Activated CD8-positive, alpha-beta T cell treated with anti-CD3 and anti-CD28 coated beads, Interleukin-2, amount 10 ng/mL, durations not matched to agents 7 days and 5 days (primary cell): ENCODE measurements around the gene SNRPA. TPM values are rescaled to one million over a fixed set of nuclear protein-coding genes. Genes with fewer than 3 reads are reported as not detected.

ENCODE experiments used
- ATAC-seq: fragments of 150-1000 bp; cut with Tn5 transposase; one replicate; pipeline ENCODE4 v1.10.0; 2021; ENCODE audit warnings: moderate library complexity
- CTCF ChIA-PET: fragments of 350-600 bp; sonication (Branson Sonifier 250); formaldehyde crosslinking; loops from one replicate; lab custom pipeline; 2021; ENCODE audit warnings: antibody characterized with exemption; lab: Charles Lee
- POLR2A ChIA-PET: fragments of 350-600 bp; sonication (Branson Sonifier 250); formaldehyde crosslinking; loops from one replicate; lab custom pipeline; 2021; ENCODE audit warnings: antibody characterized with exemption; lab: Charles Lee
- DNase-seq: peaks from one replicate; pipeline ENCODE4 v3.0.0-alpha.2; 2020
- H3K27ac Mint-ChIP-seq: one replicate; pipeline ENCODE4 v1.8.0; 2021; ENCODE audit warnings: mild to moderate bottlenecking, mixed read lengths
- H3K27me3 Mint-ChIP-seq: one replicate; pipeline ENCODE4 v1.8.0; 2021; ENCODE audit warnings: low read depth, mixed read lengths
- H3K36me3 Mint-ChIP-seq: one replicate; pipeline ENCODE4 v1.8.0; 2021; ENCODE audit warnings: low read depth, mixed read lengths
- H3K4me1 Mint-ChIP-seq: one replicate; pipeline ENCODE4 v1.8.0; 2021; ENCODE audit warnings: low read depth, mixed read lengths
- H3K4me3 Mint-ChIP-seq: one replicate; pipeline ENCODE4 v1.8.0; 2021; ENCODE audit warnings: mild to moderate bottlenecking, mixed read lengths
- H3K9me3 Mint-ChIP-seq: one replicate; pipeline ENCODE4 v1.8.0; 2022; ENCODE audit warnings: mixed read lengths; ENCODE audit not compliant: insufficient read depth
- total RNA-seq, 2 experiments: library from RNA; stranded (reverse); gene quantifications; one replicate each; pipeline ENCODE4 v1.2.3, GENCODE V29; 2021

Gene SNRPA
- total RNA-seq, 2 experiments from 2014 or later: 175 to 183 TPM

- ChIA-PET POLR2A (interaction anchor here (0.5 to 10.1 kb wide), 8 partner anchors 8 to 818 kb away, joined by 3 to 94 read pairs (median 4); partner anchors contain the start of genes COQ8B, EGLN2, ITPKC and NUMBL), CTCF (interaction anchor here (0.6 to 3.0 kb wide), 16 partner anchors 9 to 512 kb away, joined by 3 to 16 read pairs (median 4); partner anchors contain the start of genes COQ8B, EGLN2, ITPKC and RAB4B)
- ATAC-seq (peak; percentile 86), DNase-seq (peak; percentile 100)
- Mint-ChIP-seq H3K27ac (peak within 1 kb of the TSS; percentile 97), H3K27me3 (no peaks in the 10 kb centered on the region), H3K9me3 (no peaks in the 10 kb centered on the region), H3K36me3 (peaks cover 39% of the 10 kb centered on the region), H3K4me1 (peaks cover 38% of the 10 kb centered on the region), H3K4me3 (peak within 1 kb of the TSS; percentile 89)
These were observed 737 bp upstream of the SNRPA start, which contains the start of gene ACTMAP for GRCh38 chr19:40750058-40750873. TSS of gene ACTMAP (minus strand) at chr19:40750477. CDS start at chr19:40749803, 674 bp downstream.

- peak overlapping the region; percentile 97 for H3K27ac Mint-ChIP-seq
- no peaks in the 10 kb centered on the region for H3K9me3 Mint-ChIP-seq
- ATAC-seq (no peak), DNase-seq (no peak)
- peaks cover 59% of the 10 kb centered on the region for H3K4me1 Mint-ChIP-seq
- peak overlapping the region; percentile 89 for H3K4me3 Mint-ChIP-seq
- ChIA-PET CTCF (interaction anchor here (0.7 to 3.1 kb wide), 8 partner anchors 21 to 1668 kb away, joined by 3 to 21 read pairs (median 4); partner anchors contain the start of genes COQ8B, EGLN2, ITPKC and RAB4B), POLR2A (interaction anchor here (0.5 to 10.1 kb wide), 7 partner anchors 10 to 1916 kb away, joined by 3 to 94 read pairs (median 3); partner anchors contain the start of genes EGLN2 and RAB4B)
- H3K27me3 Mint-ChIP-seq: no peaks in the 10 kb centered on the region
- peaks cover 57% of the 10 kb centered on the region for H3K36me3 Mint-ChIP-seq
These were observed 1.3 kb downstream of the SNRPA start for GRCh38 chr19:40752257-40752781.

GRCh38 chr19:40754611-40755247 is 3.7 kb downstream of the SNRPA start:
- Mint-ChIP-seq H3K27me3 (no peaks in the 10 kb centered on the region), H3K9me3 (no peaks in the 10 kb centered on the region), H3K36me3 (peaks cover 71% of the 10 kb centered on the region), H3K27ac (peak overlapping the region; percentile 84), H3K4me1 (peaks cover 57% of the 10 kb centered on the region), H3K4me3 (peak overlapping the region; percentile 76)
- no peak for DNase-seq
- ATAC-seq: no peak
- ChIA-PET CTCF (interaction anchor here (1.1 to 3.5 kb wide), 8 partner anchors 9 to 64 kb away, joined by 3 to 27 read pairs (median 7); partner anchors contain the start of genes EGLN2 and RAB4B), POLR2A (interaction anchor here (1.0 to 10.1 kb wide), 5 partner anchors 11 to 51 kb away, joined by 3 to 94 read pairs (median 4); partner anchors contain the start of genes COQ8B, ITPKC and RAB4B)

GRCh38 chr19:40755248-40755624 is 4.2 kb downstream of the SNRPA start:
- CTCF ChIA-PET: interaction anchor here (1.0 to 3.5 kb wide), 6 partner anchors 10 to 64 kb away, joined by 3 to 27 read pairs (median 7); partner anchors contain the start of genes EGLN2 and RAB4B
- peaks cover 55% of the 10 kb centered on the region for H3K4me1 Mint-ChIP-seq

GRCh38 chr19:40755791-40756190 is 4.8 kb downstream of the SNRPA start:
- H3K27me3 Mint-ChIP-seq: no peaks in the 10 kb centered on the region
- peak overlapping the region; percentile 77 for H3K27ac Mint-ChIP-seq
- ATAC-seq (no peak), DNase-seq (no peak)
- no peaks in the 10 kb centered on the region for H3K9me3 Mint-ChIP-seq
- ChIA-PET POLR2A (interaction anchor here (1.0 to 10.1 kb wide), 3 partner anchors 13 to 22 kb away, joined by 3 to 94 read pairs (median 3); partner anchors contain the start of gene RAB4B), CTCF (interaction anchor here (1.0 to 3.5 kb wide), 5 partner anchors 15 to 63 kb away, joined by 3 to 27 read pairs (median 8); partner anchors contain the start of genes EGLN2 and RAB4B)
- peak overlapping the region; percentile 31 for H3K4me3 Mint-ChIP-seq
- H3K4me1 Mint-ChIP-seq: peaks cover 60% of the 10 kb centered on the region
- H3K36me3 Mint-ChIP-seq: peaks cover 75% of the 10 kb centered on the region

More at GRCh38 chr19:40755248-40755624, 4.2 kb downstream of the SNRPA start:
- POLR2A ChIA-PET: interaction anchor here (1.0 to 10.1 kb wide), 3 partner anchors 11 to 50 kb away, joined by 4 to 94 read pairs (median 8); partner anchors contain the start of gene RAB4B
- ATAC-seq (no peak), DNase-seq (no peak)
- Mint-ChIP-seq H3K27me3 (no peaks in the 10 kb centered on the region), H3K27ac (peak overlapping the region; percentile 77), H3K9me3 (no peaks in the 10 kb centered on the region), H3K36me3 (peaks cover 72% of the 10 kb centered on the region), H3K4me3 (peak overlapping the region; percentile 31)

GRCh38 chr19:40756502-40757110 is 5.6 kb downstream of the SNRPA start:
- peaks cover 65% of the 10 kb centered on the region for H3K4me1 Mint-ChIP-seq
- peak; percentile 9 for ATAC-seq
- no peak for DNase-seq
- POLR2A ChIA-PET: interaction anchor here (0.7 to 10.1 kb wide), 5 partner anchors 14 to 151 kb away, joined by 3 to 94 read pairs (median 3); partner anchors contain the start of gene RAB4B
- H3K36me3 Mint-ChIP-seq: peaks cover 74% of the 10 kb centered on the region
- H3K27me3 Mint-ChIP-seq: no peaks in the 10 kb centered on the region
- no peaks in the 10 kb centered on the region for H3K9me3 Mint-ChIP-seq
- peak overlapping the region; percentile 42 for H3K4me3 Mint-ChIP-seq
- peak overlapping the region; percentile 83 for H3K27ac Mint-ChIP-seq
- CTCF ChIA-PET: interaction anchor here (2.0 to 3.5 kb wide), 2 partner anchors 21 to 50 kb away, joined by 8 to 27 read pairs; partner anchors contain the start of gene RAB4B

- Mint-ChIP-seq H3K9me3 (no peaks in the 10 kb centered on the region), H3K27ac (peak overlapping the region; percentile 43), H3K27me3 (no peaks in the 10 kb centered on the region), H3K4me1 (peaks cover 75% of the 10 kb centered on the region), H3K36me3 (peaks cover 79% of the 10 kb centered on the region), H3K4me3 (no peak overlapping the region)
- ChIA-PET POLR2A (interaction anchor here (1.3 kb wide), 1 partner anchor 20 kb away, joined by 4 read pairs; no protein-coding TSS in a partner anchor), CTCF (interaction anchor here (1.6 to 1.7 kb wide), 2 partner anchors 19 to 49 kb away, joined by 5 read pairs; partner anchors contain the start of gene RAB4B)
- DNase-seq: no peak
- no peak for ATAC-seq
These were observed 7.5 kb downstream of the SNRPA start for GRCh38 chr19:40758491-40758890.

- no peaks in the 10 kb centered on the region for H3K27me3 Mint-ChIP-seq
- ATAC-seq (no peak), DNase-seq (no peak)
- H3K4me3 Mint-ChIP-seq: no peak overlapping the region
- peaks cover 79% of the 10 kb centered on the region for H3K4me1 Mint-ChIP-seq
- ChIA-PET POLR2A (interaction anchor here (1.2 kb wide), 1 partner anchor 18 kb away, joined by 4 read pairs; the partner anchor contains the start of gene RAB4B), CTCF (interaction anchor here (1.3 to 1.7 kb wide), 3 partner anchors 9 to 48 kb away, joined by 3 to 5 read pairs (median 5); partner anchors contain the start of genes ACTMAP and RAB4B)
- H3K9me3 Mint-ChIP-seq: no peaks in the 10 kb centered on the region
- peaks cover 83% of the 10 kb centered on the region for H3K36me3 Mint-ChIP-seq
- no peak overlapping the region for H3K27ac Mint-ChIP-seq
These were observed 8.3 kb downstream of the SNRPA start for GRCh38 chr19:40759352-40759751.

GRCh38 chr19:40762754-40763470 is 11.9 kb downstream of the SNRPA start:
- Mint-ChIP-seq H3K36me3 (peaks cover 80% of the 10 kb centered on the region), H3K9me3 (no peaks in the 10 kb centered on the region), H3K4me1 (peaks cover 65% of the 10 kb centered on the region), H3K4me3 (no peak overlapping the region), H3K27me3 (no peaks in the 10 kb centered on the region), H3K27ac (peak overlapping the region; percentile 68)
- DNase-seq (no peak), ATAC-seq (peak; percentile 45)
- POLR2A ChIA-PET: interaction anchor here (0.6 kb wide), 1 partner anchor 48 kb away, joined by 3 read pairs; no protein-coding TSS in a partner anchor
- CTCF ChIA-PET: interaction anchor here (1.3 to 2.1 kb wide), 2 partner anchors 14 to 100 kb away, joined by 3 to 9 read pairs; partner anchors contain the start of gene RAB4B
